Lower lobe of right lung (tissue), 2 donors: ENCODE results near the gene MIR17HG. TPM values are rescaled to one million over a fixed set of nuclear protein-coding genes. Genes with fewer than 3 reads are reported as not detected.
A peak's percentile ranks its signal among the peaks of the same experiment; 100 is the strongest.

Source experiments
- ATAC-seq, 2 donors: fragments of 200-7000 bp; cut with Tn5 transposase; one replicate each; pipeline ENCODE4 v1.9.1; 2020 to 2022; ENCODE audit warnings: mild to moderate bottlenecking in 2 of 2, moderate library complexity in 2 of 2
- DNase-seq: peaks from one replicate; pipeline ENCODE4 v3.0.0-alpha.2; 2020
- H3K27ac ChIP-seq: fragments of 200-600 bp; one replicate; pipeline ENCODE4 v1.8.0; 2022
- H3K27me3 ChIP-seq: fragments of 200-600 bp; one replicate; pipeline ENCODE4 v1.8.0; 2022; ENCODE audit warnings: low read depth
- H3K36me3 ChIP-seq: fragments of 200-600 bp; one replicate; pipeline ENCODE4 v1.8.0; 2022; ENCODE audit warnings: mild to moderate bottlenecking
- H3K4me1 ChIP-seq: fragments of 200-600 bp; one replicate; pipeline ENCODE4 v1.8.0; 2022
- H3K4me3 ChIP-seq: fragments of 200-600 bp; one replicate; pipeline ENCODE4 v1.8.0; 2022; ENCODE audit warnings: mild to moderate bottlenecking
- H3K9me3 ChIP-seq: fragments of 200-600 bp; one replicate; pipeline ENCODE4 v1.8.0; 2022
- CTCF ChIP-seq: fragments of 200-600 bp; IDR thresholded peaks from one replicate; pipeline ENCODE4 v1.8.0; 2022; ENCODE audit warnings: antibody characterized with exemption, mild to moderate bottlenecking
- intact Hi-C: fragments of 100-400 bp; cut with DNase I; formaldehyde crosslinking; loops from one replicate; pipeline ENCODE4 v1.11.0; 2022
- long read RNA-seq: library from polyadenylated mRNA; unstranded; transcript quantifications from one replicate; pipeline ENCODE4 v2.0.0, GENCODE V29; 2021
- total RNA-seq: library from RNA; stranded (reverse); fragmentation: NEBNext Ultra II Directional; extraction: Animal tissue kit (Norgen Biotek cat#: 25700); gene quantifications from one replicate; pipeline ENCODE4 v1.2.1, GENCODE V29; 2021
- donor health status: DM: no; HTN: yes; CAD: no; lungs with severe emphysema.

Gene MIR17HG
- total RNA-seq: 6.1 TPM
- long read RNA-seq: 0 reads

- intact Hi-C loops: no loop called here
Observed at GRCh38 chr13:91347202-91347995, at the start of gene MIR17HG. MIR17HG (plus strand) TSS chr13:91347687.

DNA sequence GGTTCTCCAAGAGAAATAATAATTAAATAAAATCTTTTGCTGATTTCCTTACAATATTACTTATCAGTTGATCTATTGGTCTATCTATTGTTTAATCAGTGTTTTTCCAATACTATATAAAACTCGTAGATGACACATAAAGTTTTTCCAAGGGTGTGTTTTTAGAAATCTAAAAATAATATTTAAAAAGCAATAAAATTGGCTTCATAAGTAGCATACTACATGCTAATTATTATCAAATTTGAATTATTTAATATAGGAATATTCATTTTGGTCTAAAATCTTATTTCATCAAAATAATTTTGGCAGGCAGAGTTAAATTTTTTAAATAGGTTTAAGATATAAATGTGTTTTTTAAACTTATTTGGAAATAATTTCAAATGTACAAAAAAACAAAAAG lies 49.4 kb upstream of the MIR17HG start:
- Histone ChIP-seq H3K9me3 (no peaks in the 10 kb centered on the region), H3K27ac (no peak overlapping the region), H3K4me1 (no peaks in the 10 kb centered on the region), H3K4me3 (no peak overlapping the region), H3K36me3 (no peaks in the 10 kb centered on the region), H3K27me3 (no peaks in the 10 kb centered on the region)
- intact Hi-C loops: no loop called here
- no peak for TF ChIP-seq CTCF
- ATAC-seq (no peak), DNase-seq (no peak)

More at GRCh38 chr13:91347202-91347995, at the start of gene MIR17HG:
- peak; percentile 93 to 94 for ATAC-seq
- TF ChIP-seq CTCF: no peak
- peak; percentile 93 for DNase-seq
- Histone ChIP-seq H3K27me3 (no peaks in the 10 kb centered on the region), H3K4me3 (peak within 1 kb of the TSS; percentile 75), H3K9me3 (no peaks in the 10 kb centered on the region), H3K36me3 (peaks cover 25% of the 10 kb centered on the region), H3K4me1 (peaks cover 39% of the 10 kb centered on the region), H3K27ac (peak within 1 kb of the TSS; percentile 97)

DNA sequence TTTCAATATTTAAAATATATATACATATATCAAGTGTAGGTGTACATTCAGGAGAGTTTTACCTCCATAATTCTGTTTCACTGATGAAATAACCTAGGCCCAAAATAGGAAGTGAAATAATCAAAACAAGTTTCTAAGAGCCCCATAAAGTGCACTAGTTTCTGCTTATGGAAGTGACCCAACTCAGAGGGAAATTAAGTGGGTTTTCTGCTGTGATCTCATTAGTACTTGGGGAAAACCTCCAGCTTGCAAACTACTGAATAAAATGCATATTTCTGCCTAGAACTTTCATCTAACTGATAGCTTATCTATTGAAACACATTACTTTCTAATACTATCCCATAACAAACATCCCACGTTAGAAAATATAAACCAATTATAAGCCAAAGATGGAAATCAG lies 45.4 kb upstream of the MIR17HG start:
- ATAC-seq: no peak
- no peak for TF ChIP-seq CTCF
- intact Hi-C loops: no loop called here

DNA sequence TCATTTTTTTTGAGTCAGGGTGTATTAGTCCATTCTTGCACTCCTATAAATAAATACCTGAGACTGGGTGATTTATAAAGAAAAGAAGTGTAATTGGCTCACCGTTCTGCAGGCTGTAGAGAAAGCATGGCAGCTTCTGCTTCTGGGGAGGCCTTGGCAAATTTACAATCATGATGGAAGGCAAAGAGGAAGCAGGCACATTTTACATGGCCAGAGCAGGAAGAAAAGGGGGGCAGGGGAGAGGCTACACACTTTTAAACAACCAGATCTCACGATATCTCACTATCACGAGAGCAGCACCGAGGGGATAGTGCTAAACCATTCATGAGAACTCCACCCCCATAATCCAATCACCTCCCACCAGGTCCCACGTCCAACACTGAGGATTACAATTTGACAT lies 44.5 kb upstream of the MIR17HG start:
- Histone ChIP-seq H3K36me3 (no peaks in the 10 kb centered on the region), H3K4me1 (no peaks in the 10 kb centered on the region), H3K27me3 (no peaks in the 10 kb centered on the region), H3K9me3 (no peaks in the 10 kb centered on the region), H3K4me3 (no peak overlapping the region), H3K27ac (no peak overlapping the region)
- intact Hi-C loops: no loop called here
- ATAC-seq: no peak
- TF ChIP-seq CTCF: no peak
- no peak for DNase-seq

More for the DNA sequence above, 45.4 kb upstream of the MIR17HG start:
- no peaks in the 10 kb centered on the region for H3K36me3 ChIP-seq
- no peak overlapping the region for H3K4me3 ChIP-seq
- DNase-seq: no peak
- H3K9me3 ChIP-seq: no peaks in the 10 kb centered on the region
- no peaks in the 10 kb centered on the region for H3K4me1 ChIP-seq
- no peak overlapping the region for H3K27ac ChIP-seq
- H3K27me3 ChIP-seq: no peaks in the 10 kb centered on the region

DNA sequence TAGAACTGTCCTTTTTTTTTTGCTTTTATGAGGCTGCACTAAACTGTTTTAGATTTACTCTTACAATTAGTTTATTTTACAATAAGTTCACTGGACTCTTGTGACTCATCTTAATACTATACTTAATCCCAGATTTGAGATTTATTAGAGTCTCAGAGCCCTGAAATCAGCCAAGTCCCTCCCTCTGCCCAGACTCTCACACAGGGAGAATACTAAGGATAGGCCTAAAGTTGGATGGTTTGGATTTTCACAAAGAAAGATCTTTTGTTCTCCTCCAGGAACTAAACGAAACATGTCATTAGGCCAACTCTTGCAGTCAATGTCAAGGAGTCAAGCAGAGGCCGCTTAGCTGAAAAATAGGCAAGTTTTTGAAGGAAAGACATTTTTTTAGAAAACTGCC lies 42.7 kb upstream of the MIR17HG start:
- Histone ChIP-seq H3K27ac (no peak overlapping the region), H3K27me3 (no peaks in the 10 kb centered on the region), H3K4me3 (no peak overlapping the region), H3K9me3 (no peaks in the 10 kb centered on the region), H3K4me1 (no peaks in the 10 kb centered on the region), H3K36me3 (no peaks in the 10 kb centered on the region)
- ATAC-seq (no peak), DNase-seq (no peak)
- TF ChIP-seq CTCF: no peak
- intact Hi-C loops: no loop called here
